Iris pigment epithelial cell (primary cell): ENCODE data around the gene SPSB4.
A peak's percentile ranks its signal among the peaks of the same experiment; 100 is the strongest.
"Not testable (repeated sequence)": the region's sequence is repeated elsewhere in the genome, so short reads cannot be mapped to it uniquely, and the experiment has no call there.

ENCODE experiments used
- DNase-seq: peaks from one replicate; pipeline ENCODE4 v3.0.0-alpha.2; 2011; ENCODE audit warnings: low read depth

SPSB4 gene

DNA sequence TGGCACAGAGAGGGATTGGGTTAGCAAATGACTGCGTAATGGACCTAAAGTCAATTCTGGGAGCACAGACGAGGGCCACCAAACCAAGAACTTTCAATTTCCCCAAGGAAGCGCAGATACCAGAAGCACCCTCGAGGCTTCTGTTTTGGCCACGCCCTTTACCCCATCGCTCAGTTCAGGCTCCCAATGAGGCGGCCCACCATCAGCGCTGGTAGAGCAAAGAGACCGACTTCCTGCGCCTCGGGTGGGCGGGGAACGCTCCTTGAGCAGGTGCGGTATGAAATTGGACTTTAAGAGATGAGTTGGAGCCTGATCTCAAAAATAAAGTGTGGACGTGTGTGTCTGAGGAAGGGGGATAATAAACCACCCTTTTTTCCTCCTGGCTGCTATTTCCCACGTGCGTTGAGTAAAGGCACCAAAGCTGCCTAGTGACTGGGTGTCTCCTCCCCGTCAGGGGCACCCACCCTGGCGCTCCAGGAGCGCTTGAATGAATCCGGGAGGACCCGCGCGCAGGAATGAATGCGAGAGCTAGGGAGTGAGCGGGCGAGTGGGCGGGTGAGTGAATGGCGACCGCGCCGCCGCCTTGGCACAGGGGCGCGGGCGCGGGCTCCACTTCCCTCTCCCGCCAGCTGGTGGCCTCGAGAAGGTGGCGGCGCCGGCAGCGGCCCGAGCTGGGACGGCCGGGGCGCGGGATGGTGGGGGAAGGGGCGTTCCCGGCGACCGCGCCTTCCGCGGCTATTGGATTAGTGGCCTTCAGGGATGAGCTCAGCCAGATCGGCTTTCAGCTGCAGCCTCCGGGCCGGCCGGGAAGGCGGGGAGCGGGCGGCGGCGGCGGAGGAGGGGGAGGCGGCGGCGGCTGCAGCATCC is at the start of gene SPSB4:
Gene SPSB4 (plus strand): TSS at position 772 of the 867 bp plus-strand sequence. CDS start 14,758 bp downstream, outside the sequence.
- DNase-seq: peak; percentile 43

DNA sequence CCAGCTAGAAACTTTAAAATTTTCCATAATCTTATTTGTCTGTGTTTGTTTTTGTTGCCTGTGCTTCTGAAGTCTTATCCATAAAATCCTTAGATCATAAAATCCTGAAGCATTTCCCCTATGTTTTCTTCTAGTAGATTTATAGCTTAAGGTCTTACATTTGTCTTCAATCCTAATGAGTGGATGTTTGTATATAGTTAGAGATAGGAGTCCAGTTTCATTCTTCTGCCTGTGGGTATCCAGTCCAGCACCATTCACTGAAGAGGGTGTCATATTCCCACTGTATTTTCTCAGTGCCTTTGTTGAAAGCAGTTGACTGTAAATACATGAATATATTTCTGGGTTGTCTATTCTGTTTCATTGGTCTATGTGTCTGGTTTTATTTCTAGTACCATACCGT is 44.8 kb upstream of the SPSB4 start:
- peak; percentile 7 for DNase-seq

DNA sequence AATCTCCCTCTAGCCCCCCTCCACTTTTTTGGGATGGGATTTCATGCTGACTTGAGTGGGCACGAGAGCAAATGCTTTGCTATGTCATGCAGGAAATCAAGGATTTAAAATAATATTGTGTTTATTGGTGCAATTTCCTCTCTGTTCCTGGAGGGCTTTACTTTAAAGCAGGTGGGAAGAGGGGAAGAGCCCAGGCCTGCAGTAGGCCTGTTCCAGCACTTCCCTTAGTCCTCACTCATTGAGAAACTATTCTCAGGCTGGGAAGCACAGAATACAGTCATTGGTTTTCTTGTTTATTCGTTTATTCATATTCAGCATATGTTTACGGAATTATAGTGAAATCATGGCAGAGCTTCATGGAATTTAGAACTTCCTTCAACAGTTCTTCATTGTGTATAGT is 41.7 kb upstream of the SPSB4 start:
- no peak for DNase-seq

DNA sequence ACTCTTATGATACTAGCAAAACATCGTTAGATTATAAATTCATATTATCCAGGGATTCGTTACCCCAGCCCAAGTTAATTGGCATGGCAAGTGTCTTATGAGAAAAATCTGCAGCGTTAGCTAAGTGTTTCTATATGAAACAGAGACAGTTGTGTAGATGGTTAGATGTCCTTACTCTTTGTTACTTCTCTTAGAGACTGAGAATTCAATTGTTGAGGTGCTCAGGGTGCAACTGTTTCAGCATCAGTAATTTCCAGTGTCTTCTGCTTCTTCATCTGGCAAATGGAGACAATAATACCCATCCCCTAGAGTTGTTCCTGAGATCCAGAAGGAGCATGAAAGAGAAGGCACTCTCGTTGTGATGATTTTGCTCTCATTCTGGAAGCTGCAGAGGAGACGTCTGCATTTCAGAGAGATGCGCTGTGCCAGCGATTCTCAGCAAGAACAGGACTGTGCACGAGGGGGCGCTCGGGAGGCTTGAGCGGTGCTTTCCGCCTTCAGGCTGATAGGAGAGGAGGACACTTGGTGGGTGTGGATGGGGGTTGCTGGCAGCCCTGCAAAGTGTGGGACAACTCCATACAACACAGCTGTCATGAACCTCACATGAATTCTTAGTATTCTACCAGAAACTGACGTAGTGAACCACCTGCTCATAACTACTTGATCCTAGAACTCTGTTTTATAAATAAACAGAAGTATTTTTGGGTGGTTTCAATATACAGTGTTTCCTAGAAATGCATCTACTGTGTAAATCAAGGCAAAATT is 39.7 kb upstream of the SPSB4 start:
- peak; percentile 65 for DNase-seq

DNA sequence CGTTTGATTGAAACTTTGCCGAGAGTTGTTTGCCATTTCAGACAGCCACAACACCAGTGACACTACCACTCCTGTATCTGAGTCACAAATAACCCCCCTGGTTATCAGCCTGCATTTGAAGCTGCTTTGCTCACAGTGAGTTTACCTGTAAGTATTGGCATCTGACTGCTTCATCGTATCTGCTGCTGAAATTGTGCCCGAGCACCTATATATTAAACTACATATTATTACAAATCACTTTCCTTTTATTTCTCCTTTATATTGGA is 39.2 kb upstream of the SPSB4 start:
- DNase-seq: no peak

DNA sequence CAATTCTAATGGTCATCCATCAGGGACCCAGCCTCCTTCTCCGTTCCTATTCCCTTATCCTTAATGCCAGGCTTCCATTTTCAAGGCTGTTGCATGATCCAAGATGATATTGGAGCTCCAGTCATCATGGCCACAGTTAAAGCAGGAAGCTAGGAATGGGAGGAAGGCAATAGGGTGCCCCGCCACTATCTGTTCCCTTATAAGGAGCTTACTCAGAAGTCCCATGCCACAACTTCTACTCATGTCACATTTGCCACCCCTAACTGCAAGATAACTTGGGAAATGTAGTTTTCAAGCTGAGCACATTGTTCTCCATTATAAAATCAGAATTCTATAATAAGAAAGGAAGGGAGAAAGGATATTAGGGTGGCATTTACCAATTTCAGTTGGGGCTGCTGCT is 38.6 kb upstream of the SPSB4 start:
- DNase-seq: no peak

DNA sequence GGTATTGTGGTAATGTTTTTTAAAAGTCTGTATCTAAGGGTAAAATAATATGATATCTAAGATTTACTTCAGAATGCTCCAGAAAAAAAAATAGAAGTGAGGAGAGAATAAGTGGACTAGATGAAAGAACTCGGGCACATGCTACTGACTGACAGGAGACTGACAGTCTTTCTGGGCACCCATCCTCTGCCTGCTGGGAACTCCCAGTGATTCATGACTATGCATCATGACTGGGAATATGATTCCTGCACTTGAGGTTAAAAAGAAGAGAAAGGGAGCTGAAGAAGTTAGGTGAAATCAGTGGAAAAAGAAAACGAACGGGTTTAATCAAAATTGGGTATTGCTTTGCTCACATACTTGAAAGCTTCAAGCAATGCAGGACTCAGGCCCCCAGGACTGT is 35.7 kb upstream of the SPSB4 start:
- DNase-seq: no peak

DNA sequence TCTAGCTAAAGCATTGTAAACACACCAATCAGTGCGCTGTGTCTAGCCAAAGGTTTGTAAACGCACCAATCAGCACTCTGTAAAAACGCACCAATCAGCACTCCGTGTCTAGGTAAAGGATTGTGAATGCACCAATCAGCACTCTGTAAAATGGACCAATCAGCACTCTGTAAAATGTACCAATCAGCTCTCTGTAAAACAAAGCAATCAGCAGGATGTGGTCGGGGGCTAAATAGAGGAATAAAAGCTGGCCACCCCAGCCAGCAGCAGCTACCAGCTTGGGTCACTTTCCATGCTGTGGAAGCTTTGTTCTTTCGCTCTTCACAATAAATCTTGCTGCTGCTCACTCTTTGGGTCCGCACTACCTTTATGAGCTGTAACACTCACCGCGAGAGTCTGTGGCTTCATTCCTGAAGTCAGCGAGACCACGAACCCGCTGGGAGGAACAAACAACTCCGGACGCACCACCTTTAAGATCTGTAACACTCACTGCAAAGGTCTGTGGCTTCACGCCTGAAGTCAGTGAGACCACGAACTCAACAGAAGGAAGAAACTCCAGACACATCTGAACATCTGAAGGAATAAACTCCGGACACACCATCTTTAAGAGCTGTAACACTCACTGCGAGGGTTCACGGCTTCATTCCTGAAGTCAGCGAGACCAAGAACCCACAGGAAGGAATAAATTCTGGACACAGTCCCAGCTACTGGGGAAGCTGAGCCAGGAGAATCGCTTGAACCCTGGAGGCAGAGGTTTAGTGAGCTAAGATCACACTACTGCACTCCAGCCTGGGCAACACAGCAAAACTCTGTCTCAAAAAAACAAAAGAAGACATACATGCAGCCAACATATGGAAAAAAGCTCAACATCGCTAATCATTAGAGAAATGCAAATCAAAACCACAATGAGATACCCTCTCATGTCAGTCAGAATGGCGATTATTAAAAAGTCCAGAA is 33.5 kb upstream of the SPSB4 start:
- DNase-seq: not testable (repeated sequence)

DNA sequence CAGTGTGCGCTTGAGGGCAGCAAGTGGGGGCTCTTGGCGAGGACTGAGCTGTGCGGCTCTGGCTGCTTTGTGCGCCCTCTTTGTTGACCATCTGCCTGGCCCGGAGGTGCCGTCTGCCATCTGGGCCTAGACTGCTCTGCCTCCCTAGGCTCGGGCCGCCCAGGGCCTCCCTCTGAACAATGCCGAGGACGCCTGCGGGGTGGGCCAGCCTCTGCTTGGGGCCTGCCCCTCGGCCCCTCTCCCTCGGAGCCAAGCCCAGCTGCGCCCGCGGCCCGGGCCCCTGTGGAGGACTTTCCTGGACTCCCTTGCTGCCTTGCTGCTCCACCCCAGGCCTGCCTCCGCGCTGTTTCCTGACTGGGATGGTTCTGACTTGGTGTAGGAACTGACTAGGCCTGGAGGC is 31.9 kb upstream of the SPSB4 start:
- no peak for DNase-seq

DNA sequence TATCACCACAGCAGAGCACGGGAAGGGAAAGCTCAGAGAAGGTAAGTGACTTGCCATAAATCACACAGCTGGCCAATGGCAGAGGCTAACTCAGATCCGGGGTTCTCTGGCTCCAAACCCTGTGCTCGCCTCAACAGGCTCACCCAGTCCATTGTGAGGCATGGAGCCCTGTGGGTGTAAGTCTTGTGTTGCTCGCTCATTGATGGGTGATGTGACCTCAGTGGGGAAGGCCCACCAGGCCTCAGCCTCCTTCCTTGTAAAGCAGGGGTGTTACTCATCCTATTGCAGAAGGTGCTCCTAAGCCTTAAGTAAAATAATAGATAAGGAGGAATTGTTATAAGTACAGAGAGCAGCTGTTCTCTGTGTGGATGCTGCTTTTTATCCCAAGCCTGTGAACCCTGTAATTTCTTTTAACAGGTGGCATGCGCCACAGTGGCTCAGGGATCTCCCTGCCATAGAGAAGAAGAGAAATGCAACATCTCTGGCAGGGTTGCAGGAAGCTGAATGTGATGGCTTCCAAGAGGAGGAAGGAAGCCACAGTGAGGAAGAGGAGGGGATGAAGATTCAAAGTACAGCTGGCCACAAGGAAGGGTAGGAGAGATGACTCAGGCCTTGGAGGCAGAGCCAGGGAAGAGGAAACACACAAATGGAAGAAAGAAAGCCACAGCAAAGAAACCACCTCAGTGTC is 30.9 kb upstream of the SPSB4 start:
- peak; percentile 14 for DNase-seq

DNA sequence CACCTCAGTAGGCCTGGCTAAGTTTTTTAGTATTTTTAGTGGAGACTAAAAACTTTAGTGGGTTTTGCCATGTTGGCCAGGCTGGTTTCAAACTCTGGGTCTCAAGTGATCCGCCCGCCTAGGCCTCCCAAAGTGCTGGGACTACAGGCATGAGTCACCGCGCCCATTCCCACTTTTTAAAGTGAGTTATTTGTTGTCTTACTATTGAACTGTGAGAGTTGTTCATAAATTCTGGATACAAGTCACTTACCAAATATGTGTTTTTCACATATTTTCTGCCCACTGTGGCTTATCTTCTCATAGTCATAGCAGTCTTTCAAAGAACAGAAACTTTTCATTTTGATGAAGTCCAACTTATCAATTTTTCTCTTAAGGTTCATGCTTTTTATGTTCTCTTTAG is 29.9 kb upstream of the SPSB4 start:
- DNase-seq: peak; percentile 29

DNA sequence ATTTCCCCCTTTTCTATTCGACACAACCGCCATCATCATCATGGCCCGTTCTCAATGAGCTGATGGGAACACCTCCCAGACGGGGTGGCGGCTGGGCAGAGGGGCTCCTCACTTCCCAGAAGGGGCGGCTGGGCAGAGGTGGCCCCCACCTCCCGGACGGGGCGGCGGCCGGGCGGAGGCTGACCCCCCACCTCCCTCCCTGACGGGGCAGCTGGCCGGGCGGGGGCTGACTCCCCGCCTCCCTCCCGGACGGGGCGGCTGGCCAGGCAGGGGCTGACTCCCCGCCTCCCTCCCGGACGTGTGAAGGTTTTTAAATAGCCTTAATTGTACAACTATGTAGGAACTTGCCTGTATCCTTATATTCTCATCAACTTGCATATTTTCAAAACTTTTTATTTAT is 20.9 kb upstream of the SPSB4 start:
- no peak for DNase-seq

DNA sequence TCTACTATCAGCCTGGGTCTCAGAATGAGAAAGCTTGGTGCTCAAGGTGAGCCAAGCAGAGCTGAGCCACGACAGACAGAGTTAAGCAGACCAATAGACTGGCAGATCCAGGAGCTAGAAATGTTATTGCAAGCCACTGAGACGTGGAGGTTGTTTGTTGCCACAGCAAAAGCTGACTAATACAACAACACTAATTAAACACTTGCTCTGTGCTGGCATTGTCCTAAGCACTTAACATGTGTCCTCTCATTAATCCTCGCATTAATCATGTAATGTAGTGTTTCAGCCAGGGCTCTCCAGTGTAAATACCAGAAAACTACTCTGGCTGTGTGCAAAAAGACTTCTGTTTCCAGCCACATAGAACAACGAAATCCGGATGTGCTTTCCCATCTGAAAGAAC is 11.6 kb upstream of the SPSB4 start:
- DNase-seq: no peak

DNA sequence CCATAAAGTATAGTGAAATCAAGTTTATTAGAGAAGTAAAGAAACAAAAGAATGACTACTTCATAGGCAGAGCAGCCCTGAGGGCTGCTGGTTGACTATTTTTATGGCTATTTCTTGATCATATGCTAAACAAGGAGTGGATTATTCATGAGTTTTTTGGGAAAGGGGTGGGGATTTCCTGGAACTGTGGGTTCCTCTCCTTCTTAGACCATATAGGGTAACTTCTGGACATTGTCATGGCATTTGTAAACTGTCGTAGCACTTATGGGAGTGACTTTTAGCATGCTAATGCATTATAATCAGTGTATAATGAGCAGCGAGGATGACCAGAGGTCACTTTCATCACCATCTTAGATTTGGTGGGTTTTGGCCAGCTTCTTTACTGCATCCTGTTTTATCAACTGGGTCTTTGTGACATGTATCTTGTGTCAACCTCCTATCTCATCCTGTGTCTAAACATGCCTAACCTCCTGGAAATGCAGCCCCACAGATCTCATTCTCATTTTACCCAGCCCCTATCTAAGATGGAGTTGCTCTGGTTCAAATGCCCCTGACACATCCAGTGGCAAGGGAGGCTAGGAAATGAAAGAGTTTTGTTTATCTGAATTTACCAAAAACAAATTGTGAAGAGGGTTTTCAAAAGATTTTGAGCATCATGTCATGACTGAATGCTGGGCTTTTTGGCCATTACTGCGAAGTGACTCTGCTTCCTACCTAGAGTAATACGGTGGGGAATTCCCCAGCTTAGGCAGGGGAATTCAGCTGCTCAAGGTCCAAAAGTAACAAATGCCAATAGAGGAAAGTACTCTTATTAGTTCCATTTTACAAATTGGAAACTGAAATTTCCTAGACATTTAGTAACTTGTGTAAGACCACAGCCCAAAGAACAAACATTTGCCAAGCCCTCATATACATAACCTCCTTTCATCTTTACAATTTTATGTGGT is 6.2 kb upstream of the SPSB4 start:
- DNase-seq: no peak

DNA sequence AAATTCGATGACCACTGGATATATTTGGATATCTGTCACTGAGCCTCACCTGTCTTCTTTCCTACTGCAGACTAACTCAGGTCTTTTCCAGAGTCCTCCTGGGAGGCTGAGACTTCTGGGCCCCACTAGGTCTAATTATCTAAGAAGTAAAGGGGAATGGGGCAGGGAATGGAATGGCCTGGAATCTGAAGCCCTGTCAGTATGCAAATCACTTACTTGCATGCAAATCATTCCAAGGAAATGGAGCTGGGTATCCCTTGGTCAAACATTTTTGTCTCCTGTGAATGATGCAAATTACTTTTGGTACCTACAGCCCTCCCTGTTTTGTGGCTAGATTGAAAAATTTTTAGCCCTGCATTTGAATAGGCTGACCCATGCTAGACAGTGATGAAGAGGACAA is 5.3 kb upstream of the SPSB4 start:
- no peak for DNase-seq

DNA sequence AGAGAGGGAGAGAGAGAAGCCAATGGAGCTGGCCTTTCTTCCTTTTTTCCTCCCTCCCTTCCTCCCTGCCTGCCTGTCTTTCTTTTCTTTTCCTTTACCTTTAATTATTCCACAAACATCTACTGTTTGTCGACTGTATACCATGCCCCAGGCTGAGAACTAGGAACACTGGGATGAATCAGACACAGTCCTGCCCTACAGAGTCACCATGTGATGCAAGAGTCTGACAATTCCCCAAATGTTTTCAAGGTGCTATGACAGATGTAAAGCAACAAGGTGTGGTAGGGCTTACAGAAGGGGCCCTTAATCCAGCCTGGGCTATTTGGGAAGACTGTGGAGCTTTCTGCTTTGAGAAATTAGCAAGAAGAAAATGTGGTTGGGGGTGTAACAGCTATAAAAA is 4.0 kb upstream of the SPSB4 start:
- DNase-seq: no peak

DNA sequence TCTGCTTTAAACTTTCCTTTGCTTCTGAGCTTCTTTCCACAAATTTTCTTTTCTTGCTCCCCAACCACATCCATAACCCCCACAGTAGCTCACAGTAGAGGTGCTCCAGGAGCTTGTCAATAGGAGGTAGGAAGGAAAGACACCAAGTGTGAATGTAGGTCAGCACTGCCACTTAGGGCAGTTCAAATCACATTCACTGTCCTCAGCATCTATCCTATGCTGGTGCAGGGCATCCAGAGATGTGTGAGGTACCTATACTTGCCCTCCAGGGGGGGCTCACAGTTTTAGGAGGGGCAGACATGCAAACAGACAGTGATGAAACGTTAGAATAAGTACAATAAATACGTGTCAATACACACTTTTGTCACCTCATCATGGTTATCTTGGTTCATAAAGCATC is 1.5 kb upstream of the SPSB4 start:
- no peak for DNase-seq

DNA sequence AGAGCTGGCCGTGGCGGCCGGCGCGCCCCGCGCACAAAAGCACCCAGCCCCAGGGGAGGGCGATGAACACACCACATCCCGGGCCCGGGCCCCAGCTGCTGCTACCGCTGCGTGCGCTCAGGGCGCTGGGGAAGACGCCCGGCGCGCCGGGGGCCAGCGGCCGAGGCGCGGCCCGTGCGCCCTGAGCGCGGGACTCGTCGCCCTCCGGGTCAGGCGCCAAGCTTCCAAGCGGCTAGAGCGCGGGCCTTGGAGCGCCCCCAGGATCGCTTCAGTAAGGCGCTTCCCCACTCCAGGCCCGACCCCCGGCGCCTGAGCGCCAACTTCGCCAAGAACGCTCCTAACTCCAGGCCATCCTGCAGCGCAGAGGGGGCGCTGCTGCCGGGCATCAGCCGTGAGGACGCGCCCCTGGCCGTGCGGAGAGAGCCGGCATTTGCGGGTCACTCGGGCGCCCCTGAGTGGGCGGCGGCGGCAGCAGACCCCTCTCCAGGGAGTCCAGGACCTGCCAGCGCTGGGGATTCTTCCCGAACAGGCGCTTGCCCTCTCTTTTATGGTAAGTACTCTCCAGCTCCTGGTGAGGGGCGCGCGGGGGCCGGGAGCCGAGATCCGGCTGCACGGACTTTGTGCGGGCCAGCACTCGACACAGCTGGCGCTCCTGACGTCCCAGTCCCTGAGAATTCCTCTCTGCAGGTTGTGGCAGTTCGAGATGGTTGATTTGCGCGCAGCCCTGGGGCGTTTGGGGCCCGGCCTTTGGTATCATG is 475 bp downstream of the SPSB4 start:
- peak; percentile 37 for DNase-seq

DNA sequence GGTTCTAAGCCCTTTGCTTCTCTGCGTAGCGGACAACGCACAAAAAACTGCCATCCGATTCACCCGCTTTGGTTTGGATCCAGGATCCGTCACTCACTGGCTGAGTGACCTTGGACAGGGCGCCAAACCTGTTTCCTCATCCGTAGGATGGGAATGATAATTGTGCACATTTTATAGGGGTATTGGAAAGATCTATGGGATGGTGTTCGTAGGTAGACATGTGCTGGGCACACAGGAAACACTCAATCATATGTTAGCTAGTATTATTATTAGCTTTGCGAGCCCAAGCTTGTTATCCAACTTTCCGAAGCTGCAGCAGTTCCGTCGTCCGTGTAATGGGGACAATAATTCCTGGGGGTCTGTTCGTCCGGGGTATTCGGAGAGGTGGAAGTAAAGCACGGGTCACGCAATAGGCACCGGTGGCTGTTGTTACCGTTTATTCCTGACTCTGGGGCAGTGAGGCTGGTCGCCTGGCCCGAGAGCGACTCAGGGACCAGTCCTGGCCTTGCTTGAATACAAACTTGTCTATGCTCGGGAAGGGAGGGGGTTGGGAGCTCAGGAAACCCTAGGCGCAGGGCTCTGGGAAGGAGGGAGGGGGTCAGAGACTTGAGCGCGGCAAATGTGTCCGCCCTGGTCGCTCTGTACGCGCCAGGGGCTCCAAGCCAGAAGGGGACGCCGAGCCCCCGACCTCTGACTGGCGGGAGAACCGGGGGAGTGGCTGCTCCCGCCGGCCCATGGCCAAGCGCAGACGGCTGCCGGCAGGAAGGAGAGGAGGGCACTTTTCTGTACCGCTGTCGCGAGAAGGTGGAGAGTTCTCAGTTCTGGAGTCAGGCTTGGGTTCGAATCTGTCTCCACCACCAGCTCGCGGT is 1.3 kb downstream of the SPSB4 start:
- DNase-seq: no peak
